ENCODE results near the gene PRAMEF26. TPM values are rescaled to one million over a fixed set of nuclear protein-coding genes. Genes with fewer than 3 reads are reported as not detected.
"Not testable (repeated sequence)": the region's sequence is repeated elsewhere in the genome, so short reads cannot be mapped to it uniquely, and the experiment has no call there.

PRAMEF26 gene
- not detected for total RNA-seq

DNA sequence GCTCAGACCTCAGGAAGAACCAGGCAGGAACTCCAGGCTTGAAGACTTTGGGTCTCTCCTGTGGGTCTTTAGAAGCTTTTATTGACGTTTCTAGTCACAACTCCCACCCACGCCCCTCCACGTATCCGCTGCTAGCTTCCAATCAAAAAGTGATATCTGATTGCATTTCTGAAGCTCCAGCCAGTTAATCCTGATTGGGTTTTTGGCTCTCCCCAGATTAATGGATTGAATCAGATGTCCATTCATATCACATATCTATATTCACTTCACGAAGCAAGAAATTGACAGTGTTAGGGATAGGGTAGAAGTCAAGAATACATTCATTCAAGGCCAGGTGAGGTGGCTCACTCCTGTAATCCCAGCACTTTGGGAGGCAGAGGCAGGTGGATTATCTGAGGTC lies at the start of gene PRAMEF26:
Gene PRAMEF26, minus strand, starts transcription at position 101 of the 400 bp plus-strand sequence. CDS start 2,914 bp downstream, outside the sequence.
- H3K4me1 Mint-ChIP-seq (ENCODE audit: low read depth); H3K27me3 Mint-ChIP-seq (ENCODE audit: low read depth); POLR2A ChIA-PET; H3K4me3 Mint-ChIP-seq; H3K27ac Mint-ChIP-seq; H3K9me3 Mint-ChIP-seq (ENCODE audit: insufficient read depth); DNase-seq; ATAC-seq; CTCF ChIA-PET; H3K36me3 Mint-ChIP-seq (ENCODE audit: low read depth): not testable (repeated sequence)

DNA sequence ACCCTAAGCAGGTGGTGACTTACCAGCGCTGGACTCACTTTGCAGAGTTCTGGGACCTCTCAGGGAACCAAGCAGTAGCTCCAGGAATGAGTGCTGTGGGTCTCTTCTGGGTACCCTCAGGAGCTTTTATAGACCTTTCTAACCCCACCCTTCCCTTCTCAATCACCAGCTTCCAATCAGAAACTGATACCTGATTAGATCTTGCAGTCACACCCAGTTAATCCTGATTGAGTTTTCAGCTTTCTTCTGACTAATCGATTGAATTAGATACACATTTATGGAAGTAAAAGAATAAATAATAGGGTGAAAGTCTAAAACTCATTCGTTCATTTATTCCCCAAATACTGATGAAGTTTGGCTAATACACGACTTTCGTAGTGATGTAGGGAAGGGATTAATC lies 45.5 kb upstream of the PRAMEF26 start, which contains the start of gene PRAMEF13:
Gene PRAMEF13, minus strand, starts transcription at position 101 of the 400 bp plus-strand sequence. CDS start 1,820 bp downstream, outside the sequence.
- H3K4me3 Mint-ChIP-seq; H3K9me3 Mint-ChIP-seq (ENCODE audit: insufficient read depth); H3K4me1 Mint-ChIP-seq (ENCODE audit: low read depth); DNase-seq; ATAC-seq; POLR2A ChIA-PET; H3K27me3 Mint-ChIP-seq (ENCODE audit: low read depth); CTCF ChIA-PET; H3K27ac Mint-ChIP-seq; H3K36me3 Mint-ChIP-seq (ENCODE audit: low read depth): not testable (repeated sequence)

DNA sequence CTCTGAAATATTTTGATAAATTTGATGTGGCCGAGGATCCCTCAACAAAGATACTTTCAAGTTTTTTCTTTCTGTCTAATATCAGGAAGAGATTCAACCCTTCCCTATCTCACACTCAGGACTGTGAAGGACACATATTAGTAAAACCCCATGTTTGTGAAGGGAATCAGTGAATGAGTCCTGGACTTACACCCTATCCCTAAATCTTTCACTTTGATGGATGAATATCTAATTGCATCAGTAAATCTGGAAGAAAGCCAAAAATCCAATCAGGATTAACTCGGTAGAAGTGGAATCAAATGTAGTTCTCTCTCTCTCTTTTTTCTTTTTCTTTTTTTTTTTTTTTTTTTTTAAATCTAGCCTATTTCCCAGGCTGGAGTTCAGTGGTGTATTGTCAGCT lies 15.7 kb upstream of the PRAMEF26 start, which contains the start of gene PRAMEF9:
Gene PRAMEF9, plus strand, starts transcription at position 301 of the 400 bp plus-strand sequence. CDS start 3,433 bp downstream, outside the sequence.
- H3K36me3 Mint-ChIP-seq (ENCODE audit: low read depth); DNase-seq; H3K4me3 Mint-ChIP-seq; H3K27ac Mint-ChIP-seq; H3K27me3 Mint-ChIP-seq (ENCODE audit: low read depth); H3K4me1 Mint-ChIP-seq (ENCODE audit: low read depth); CTCF ChIA-PET; ATAC-seq; H3K9me3 Mint-ChIP-seq (ENCODE audit: insufficient read depth); POLR2A ChIA-PET: not testable (repeated sequence)

DNA sequence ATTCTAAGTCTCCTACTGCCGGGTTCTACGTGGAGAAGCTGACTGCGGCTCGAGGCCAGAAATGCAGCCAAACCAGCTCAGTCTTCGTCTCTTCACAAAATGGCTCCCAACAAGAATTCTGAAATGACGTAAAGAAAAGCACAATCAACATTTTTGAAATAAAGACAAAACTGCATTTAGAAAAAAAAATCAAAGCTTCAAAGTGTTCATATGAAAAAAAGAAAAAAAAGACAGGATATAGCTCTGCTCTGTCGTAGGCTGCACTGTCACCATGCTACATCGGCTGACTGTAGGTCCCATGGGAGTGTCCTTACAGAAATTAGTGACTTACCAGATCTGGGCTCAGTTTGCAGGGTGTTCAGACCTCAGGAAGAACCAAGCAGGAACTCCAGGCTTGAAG lies 9.7 kb upstream of the PRAMEF26 start, which contains the start of gene HNRNPCL4:
Gene HNRNPCL4, minus strand, starts transcription at position 101 of the 400 bp plus-strand sequence. CDS start 164 bp downstream, outside the sequence.
- H3K27ac Mint-ChIP-seq; ATAC-seq; POLR2A ChIA-PET; CTCF ChIA-PET; DNase-seq; H3K36me3 Mint-ChIP-seq (ENCODE audit: low read depth); H3K27me3 Mint-ChIP-seq (ENCODE audit: low read depth); H3K4me3 Mint-ChIP-seq; H3K9me3 Mint-ChIP-seq (ENCODE audit: insufficient read depth); H3K4me1 Mint-ChIP-seq (ENCODE audit: low read depth): not testable (repeated sequence)

DNA sequence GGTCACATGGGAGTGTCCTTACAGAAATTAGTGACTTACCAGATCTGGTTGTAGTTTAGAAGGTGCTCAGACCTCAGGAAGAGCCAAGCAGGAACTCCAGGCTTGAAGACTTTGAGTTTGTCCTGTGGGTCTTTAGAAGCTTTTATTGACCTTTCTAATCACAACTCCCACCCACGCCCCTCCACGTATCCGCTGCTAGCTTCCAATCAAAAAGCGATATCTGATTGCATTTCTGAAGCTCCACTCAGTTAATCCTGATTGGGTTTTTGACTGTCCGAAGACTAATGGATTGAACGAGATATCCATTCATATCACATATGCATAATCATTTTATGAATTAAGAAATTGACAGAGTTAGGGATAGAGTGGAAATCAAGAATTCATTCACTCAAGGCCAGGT lies 39.1 kb downstream of the PRAMEF26 start, which contains the start of gene HNRNPCL2:
Gene HNRNPCL2, minus strand, starts transcription at position 101 of the 400 bp plus-strand sequence. CDS start 454 bp downstream, outside the sequence.
- CTCF ChIA-PET; H3K9me3 Mint-ChIP-seq (ENCODE audit: insufficient read depth); H3K27ac Mint-ChIP-seq; POLR2A ChIA-PET; ATAC-seq; DNase-seq; H3K36me3 Mint-ChIP-seq (ENCODE audit: low read depth); H3K27me3 Mint-ChIP-seq (ENCODE audit: low read depth); H3K4me1 Mint-ChIP-seq (ENCODE audit: low read depth); H3K4me3 Mint-ChIP-seq: not testable (repeated sequence)

Other genes starting within 250 kb of the PRAMEF26 start
- gene PRAMEF7, start 239.4 kb downstream of the PRAMEF26 start, total RNA-seq = not detected
- not detected for gene PRAMEF6, start 208.4 kb downstream of the PRAMEF26 start, total RNA-seq
- gene PRAMEF27, start 99.4 kb downstream of the PRAMEF26 start, total RNA-seq = not detected
- not detected for gene HNRNPCL3, start 95.2 kb downstream of the PRAMEF26 start, total RNA-seq
- gene PRAMEF25, start 85.2 kb downstream of the PRAMEF26 start, total RNA-seq = not detected
- not detected for gene HNRNPCL2, start 39.2 kb downstream of the PRAMEF26 start, total RNA-seq
- not detected for gene HNRNPCL4, start 9.6 kb upstream of the PRAMEF26 start, total RNA-seq
- gene PRAMEF9, start 15.8 kb upstream of the PRAMEF26 start, total RNA-seq = not detected
- gene PRAMEF13, start 45.4 kb upstream of the PRAMEF26 start, total RNA-seq = not detected
- gene PRAMEF18, start 70.1 kb upstream of the PRAMEF26 start, total RNA-seq = not detected
- not detected for gene PRAMEF5, start 98.2 kb upstream of the PRAMEF26 start, total RNA-seq
- not detected for gene PRAMEF8, start 129.1 kb upstream of the PRAMEF26 start, total RNA-seq
- gene PRAMEF33, start 147.5 kb upstream of the PRAMEF26 start, total RNA-seq = not detected
- gene PRAMEF15, start 159.6 kb upstream of the PRAMEF26 start, total RNA-seq = not detected
- not detected for gene PRAMEF14, start 191.1 kb upstream of the PRAMEF26 start, total RNA-seq
- gene PRAMEF19, start 215.9 kb upstream of the PRAMEF26 start, total RNA-seq = not detected
- gene PRAMEF17, start 233.6 kb upstream of the PRAMEF26 start, total RNA-seq = not detected